ENCODE measurements around the gene FNBP1L. TPM values are rescaled to one million over a fixed set of nuclear protein-coding genes. Genes with fewer than 3 reads are reported as not detected.

The FNBP1L gene
- total RNA-seq, 6 experiments from 2014 or later = 9.0 to 15.6 (median 12.1) TPM

DNA sequence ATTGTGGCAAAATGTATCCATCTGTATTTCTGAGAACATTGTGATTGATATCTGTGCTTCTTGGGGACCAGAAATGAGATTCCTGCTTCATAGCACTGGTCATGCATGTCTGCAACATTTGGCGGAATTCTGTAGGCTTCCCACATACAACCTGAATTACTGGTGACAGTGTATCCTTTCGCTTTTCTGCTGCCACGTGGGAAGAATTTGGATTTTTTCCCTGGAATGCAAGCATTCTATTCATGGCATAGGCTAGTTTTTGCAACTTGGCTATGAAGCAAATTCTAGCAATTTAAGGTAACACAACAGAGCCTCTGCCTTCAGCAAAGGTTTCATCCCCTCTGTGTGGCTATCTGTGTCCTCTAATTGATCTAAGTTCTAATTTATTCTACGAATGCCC lies 147.8 kb downstream of the FNBP1L start:
- Histone ChIP-seq H3K4me3 (no peak overlapping the region), H3K36me3 (peaks cover 0 to 8% (median 0%) of the 10 kb centered on the region in 4 donors), H3K4me1 (peaks cover 0 to 45% (median 14%) of the 10 kb centered on the region in 4 donors), H3K27me3 (no peaks in the 10 kb centered on the region), H3K9me3 (no peaks in the 10 kb centered on the region), H3K27ac (no peak overlapping the region)
- no peak for DNase-seq
- no peak for TF ChIP-seq POLR2A (IDR thresholded peaks at IDR 0.05)
- TF ChIP-seq, protein P1, sequence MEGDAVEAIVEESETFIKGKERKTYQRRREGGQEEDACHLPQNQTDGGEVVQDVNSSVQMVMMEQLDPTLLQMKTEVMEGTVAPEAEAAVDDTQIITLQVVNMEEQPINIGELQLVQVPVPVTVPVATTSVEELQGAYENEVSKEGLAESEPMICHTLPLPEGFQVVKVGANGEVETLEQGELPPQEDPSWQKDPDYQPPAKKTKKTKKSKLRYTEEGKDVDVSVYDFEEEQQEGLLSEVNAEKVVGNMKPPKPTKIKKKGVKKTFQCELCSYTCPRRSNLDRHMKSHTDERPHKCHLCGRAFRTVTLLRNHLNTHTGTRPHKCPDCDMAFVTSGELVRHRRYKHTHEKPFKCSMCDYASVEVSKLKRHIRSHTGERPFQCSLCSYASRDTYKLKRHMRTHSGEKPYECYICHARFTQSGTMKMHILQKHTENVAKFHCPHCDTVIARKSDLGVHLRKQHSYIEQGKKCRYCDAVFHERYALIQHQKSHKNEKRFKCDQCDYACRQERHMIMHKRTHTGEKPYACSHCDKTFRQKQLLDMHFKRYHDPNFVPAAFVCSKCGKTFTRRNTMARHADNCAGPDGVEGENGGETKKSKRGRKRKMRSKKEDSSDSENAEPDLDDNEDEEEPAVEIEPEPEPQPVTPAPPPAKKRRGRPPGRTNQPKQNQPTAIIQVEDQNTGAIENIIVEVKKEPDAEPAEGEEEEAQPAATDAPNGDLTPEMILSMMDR (IDR thresholded peaks at IDR 0.05) = no peak
- ATAC-seq = no peak
- intact Hi-C loops (cut with DNase I) = no loop called here
- 82% methylated on average over 4 of the region's 4 CpGs for WGBS (ENCODE audit: insufficient coverage, low coverage, low lambda C conversion rate, missing lambda C conversion rate)

DNA sequence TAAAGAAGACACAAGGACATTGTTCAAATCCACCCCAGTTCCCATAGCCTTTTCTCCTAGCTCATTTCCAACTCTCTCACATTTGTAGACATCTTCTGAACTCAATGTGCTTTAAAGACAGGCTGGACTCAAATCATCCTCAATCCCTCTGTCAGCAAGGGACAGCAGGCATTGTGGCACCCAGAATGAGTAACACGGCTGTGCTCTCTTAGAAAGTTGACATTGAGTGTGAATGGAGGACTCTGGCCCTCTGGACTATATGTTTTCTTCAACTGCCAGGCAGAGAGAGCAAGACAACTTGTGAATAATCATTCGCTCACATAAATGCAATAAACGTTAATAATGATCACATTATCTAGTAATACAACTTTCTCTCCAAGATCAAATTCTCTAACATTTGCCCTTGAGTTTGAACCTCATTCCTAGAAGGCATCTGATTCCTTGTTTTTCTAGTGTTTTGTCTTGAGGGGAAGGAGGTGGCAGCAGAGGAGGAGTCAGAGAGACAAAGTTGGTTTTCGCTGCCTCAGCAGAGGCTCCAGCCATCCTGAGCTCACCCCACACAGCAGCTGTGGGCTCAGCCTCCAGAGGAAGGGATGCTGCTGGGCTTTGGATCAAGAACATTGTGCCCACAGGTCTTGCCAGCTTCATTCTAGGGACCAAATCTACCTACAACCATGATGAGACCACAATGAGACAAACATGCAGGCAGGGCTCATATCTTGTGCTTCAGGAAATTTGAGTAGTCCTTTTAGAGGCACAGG lies 148.6 kb downstream of the FNBP1L start:
- ATAC-seq (no peak), DNase-seq (no peak)
- Histone ChIP-seq H3K9me3 (no peaks in the 10 kb centered on the region), H3K27ac (no peak overlapping the region), H3K4me3 (no peak overlapping the region), H3K36me3 (peaks cover 0 to 8% (median 0%) of the 10 kb centered on the region in 4 donors), H3K4me1 (peaks cover 0 to 37% (median 10%) of the 10 kb centered on the region in 4 donors), H3K27me3 (no peaks in the 10 kb centered on the region)
- TF ChIP-seq POLR2A (IDR thresholded peaks at IDR 0.05) = no peak
- TF ChIP-seq, protein P1 (IDR thresholded peaks at IDR 0.05) = no peak
- intact Hi-C loops (cut with DNase I) = no loop called here
- WGBS (ENCODE audit: insufficient coverage, low coverage, low lambda C conversion rate, missing lambda C conversion rate) = 67% methylated on average over 4 of the region's 4 CpGs

DNA sequence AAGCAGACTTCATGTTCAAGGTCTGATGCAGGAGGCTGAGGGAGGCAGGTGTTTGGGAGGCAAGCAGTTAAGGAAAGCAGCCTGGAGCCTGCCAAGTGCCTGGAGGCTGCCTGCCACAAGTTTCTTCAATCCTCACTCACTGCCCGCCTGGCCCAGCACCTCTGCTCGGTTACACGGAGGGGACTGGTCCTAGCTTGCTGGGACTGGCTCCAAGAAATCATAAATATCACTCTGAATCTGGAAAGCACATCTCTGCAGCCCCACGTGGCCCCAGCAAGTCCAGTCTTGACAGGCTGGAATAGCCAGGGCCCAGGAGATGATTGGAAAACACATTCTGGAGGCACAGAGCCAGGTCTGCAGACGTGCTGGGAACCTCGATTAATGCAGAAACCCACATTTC lies 149.8 kb downstream of the FNBP1L start:
- intact Hi-C loops (cut with DNase I) = no loop called here
- TF ChIP-seq POLR2A (IDR thresholded peaks at IDR 0.05) = no peak
- TF ChIP-seq, protein P1 (IDR thresholded peaks at IDR 0.05) = no peak

DNA sequence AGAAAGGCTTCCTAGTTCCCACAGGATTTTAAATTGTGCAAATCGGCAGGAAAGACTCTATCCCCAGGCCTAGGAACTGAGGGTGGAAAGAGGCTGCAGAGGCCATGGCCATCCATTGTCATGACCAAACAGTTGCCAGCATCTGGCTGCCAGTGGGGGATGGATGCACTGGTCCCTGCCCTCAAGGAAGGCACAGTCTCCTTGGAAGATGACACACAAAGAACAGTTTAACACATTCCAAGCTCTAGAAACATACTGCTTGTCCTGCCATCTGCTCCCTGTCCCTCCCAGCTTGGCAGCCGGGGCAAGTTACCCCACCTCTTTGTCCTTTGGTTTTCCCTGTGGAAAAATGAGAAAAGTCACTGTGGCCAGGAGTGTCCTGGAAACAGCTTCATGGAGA lies 150.5 kb downstream of the FNBP1L start:
- TF ChIP-seq, protein P1 (IDR thresholded peaks at IDR 0.05) = no peak
- no peak for TF ChIP-seq POLR2A (IDR thresholded peaks at IDR 0.05)
- no peaks in the 10 kb centered on the region for H3K9me3 ChIP-seq
- H3K36me3 ChIP-seq = peaks cover 0 to 14% (median 0%) of the 10 kb centered on the region in 4 donors
- H3K27ac ChIP-seq = no peak overlapping the region
- WGBS (ENCODE audit: insufficient coverage, low coverage, low lambda C conversion rate, missing lambda C conversion rate) = 94% methylated on average over 2 of the region's 2 CpGs
- no peaks in the 10 kb centered on the region for H3K27me3 ChIP-seq
- DNase-seq = no peak
- no peak for ATAC-seq
- H3K4me1 ChIP-seq = peaks cover 0 to 26% (median 4%) of the 10 kb centered on the region in 4 donors
- H3K4me3 ChIP-seq = no peak overlapping the region
- intact Hi-C loops (cut with DNase I) = no loop called here

More for the DNA sequence above, 149.8 kb downstream of the FNBP1L start:
- Histone ChIP-seq H3K4me1 (peaks cover 0 to 30% (median 5%) of the 10 kb centered on the region in 4 donors), H3K36me3 (peaks cover 0 to 13% (median 0%) of the 10 kb centered on the region in 4 donors), H3K27me3 (no peaks in the 10 kb centered on the region), H3K4me3 (no peak overlapping the region), H3K9me3 (no peaks in the 10 kb centered on the region), H3K27ac (no peak overlapping the region)
- ATAC-seq (no peak), DNase-seq (no peak)
- WGBS (ENCODE audit: insufficient coverage, low coverage, low lambda C conversion rate, missing lambda C conversion rate) = 73% methylated on average over 2 of the region's 6 CpGs

All from right lobe of liver (tissue), 6 donors.